Nephron progenitor cell (in vitro differentiated cells): ENCODE results near the gene REEP1.

Experiments
- DNase-seq: peaks from one replicate; pipeline ENCODE4 v3.0.0; 2021
- H3K27ac Mint-ChIP-seq: 2 replicates; pipeline ENCODE4 v1.8.0; 2021; ENCODE audit warnings: mild to moderate bottlenecking, moderate library complexity, mixed read lengths
- H3K27me3 Mint-ChIP-seq: 2 replicates; pipeline ENCODE4 v1.8.0; 2021; ENCODE audit warnings: mild to moderate bottlenecking, low read depth, mixed read lengths; ENCODE audit not compliant: poor library complexity
- H3K36me3 Mint-ChIP-seq: 2 replicates; pipeline ENCODE4 v1.8.0; 2021; ENCODE audit warnings: low read depth, mixed read lengths
- H3K4me1 Mint-ChIP-seq: 2 replicates; pipeline ENCODE4 v1.8.0; 2021; ENCODE audit warnings: mixed read lengths
- H3K4me3 Mint-ChIP-seq: 2 replicates; pipeline ENCODE4 v1.8.0; 2021; ENCODE audit warnings: mild to moderate bottlenecking, moderate library complexity, mixed read lengths
- H3K9me3 Mint-ChIP-seq: 2 replicates; pipeline ENCODE4 v1.8.0; 2021; ENCODE audit warnings: mild to moderate bottlenecking, moderate library complexity, mixed read lengths
- CTCF ChIP-seq: fragments of 200-600 bp; sonication (generic); IDR thresholded peaks from 2 replicates; pipeline ENCODE4 v1.5.0; 2021; ENCODE audit warnings: antibody characterized with exemption

The REEP1 gene

GRCh38 chr2:86226070-86226469, 111.4 kb downstream of the REEP1 start:
- H3K36me3 Mint-ChIP-seq: no peaks in the 10 kb centered on the region
- no peak overlapping the region for H3K27ac Mint-ChIP-seq
- no peaks in the 10 kb centered on the region for H3K9me3 Mint-ChIP-seq
- peaks cover 6% of the 10 kb centered on the region for H3K27me3 Mint-ChIP-seq
- H3K4me1 Mint-ChIP-seq: peaks cover 71% of the 10 kb centered on the region
- DNase-seq: no peak
- no peak for TF ChIP-seq CTCF
- no peak overlapping the region for H3K4me3 Mint-ChIP-seq

DNA sequence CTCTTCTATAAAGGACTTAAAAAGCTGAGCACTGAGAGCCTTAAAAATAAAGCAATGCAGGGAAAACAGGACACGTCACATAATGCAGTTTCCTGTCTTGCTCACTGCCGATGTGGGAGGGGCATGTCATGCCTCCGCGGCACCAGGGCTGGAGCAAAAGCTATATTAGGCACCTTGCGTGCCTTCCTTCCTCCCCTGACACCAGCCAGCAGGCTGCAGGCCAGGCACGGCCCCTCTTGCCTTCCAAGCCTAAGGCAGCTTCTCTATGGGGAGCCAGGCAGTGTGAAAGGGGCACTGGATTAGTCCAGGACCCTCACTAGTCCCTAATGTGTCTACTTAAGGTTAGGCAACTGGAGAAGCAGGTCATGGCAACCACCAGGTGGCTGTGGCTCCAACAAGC, 111.8 kb downstream of the REEP1 start:
- H3K27me3 Mint-ChIP-seq: peaks cover 6% of the 10 kb centered on the region
- DNase-seq: no peak
- no peaks in the 10 kb centered on the region for H3K36me3 Mint-ChIP-seq
- H3K4me3 Mint-ChIP-seq: no peak overlapping the region
- peaks cover 69% of the 10 kb centered on the region for H3K4me1 Mint-ChIP-seq
- no peaks in the 10 kb centered on the region for H3K9me3 Mint-ChIP-seq
- TF ChIP-seq CTCF: no peak
- H3K27ac Mint-ChIP-seq: no peak overlapping the region

GRCh38 chr2:86224645-86225355, 112.6 kb downstream of the REEP1 start:
- no peaks in the 10 kb centered on the region for H3K36me3 Mint-ChIP-seq
- no peak for TF ChIP-seq CTCF
- no peak overlapping the region for H3K4me3 Mint-ChIP-seq
- no peak overlapping the region for H3K27ac Mint-ChIP-seq
- peaks cover 6% of the 10 kb centered on the region for H3K27me3 Mint-ChIP-seq
- DNase-seq: no peak
- peaks cover 62% of the 10 kb centered on the region for H3K4me1 Mint-ChIP-seq
- H3K9me3 Mint-ChIP-seq: no peaks in the 10 kb centered on the region

GRCh38 chr2:86223927-86224560, 113.4 kb downstream of the REEP1 start:
- DNase-seq: no peak
- Mint-ChIP-seq H3K36me3 (no peaks in the 10 kb centered on the region), H3K9me3 (no peaks in the 10 kb centered on the region), H3K4me3 (no peak overlapping the region), H3K4me1 (peaks cover 54% of the 10 kb centered on the region), H3K27ac (peak overlapping the region; percentile 29), H3K27me3 (peaks cover 6% of the 10 kb centered on the region)
- no peak for TF ChIP-seq CTCF

- Mint-ChIP-seq H3K36me3 (no peaks in the 10 kb centered on the region), H3K4me3 (peak overlapping the region; percentile 2), H3K4me1 (peaks cover 47% of the 10 kb centered on the region), H3K27ac (no peak overlapping the region), H3K9me3 (no peaks in the 10 kb centered on the region), H3K27me3 (peaks cover 6% of the 10 kb centered on the region)
- TF ChIP-seq CTCF: no peak
- peak; percentile 25 for DNase-seq
These were observed 114.1 kb downstream of the REEP1 start for GRCh38 chr2:86223140-86223926.
